ENCODE data around the gene ASXL1.

The ASXL1 gene

GRCh38 chr20:32482442-32483261 lies 124.5 kb downstream of the ASXL1 start:
- no peak for FAIRE-seq

- FAIRE-seq = no peak
These were observed 125.5 kb downstream of the ASXL1 start for GRCh38 chr20:32483351-32484224.

- FAIRE-seq = no peak
These were observed 126.3 kb downstream of the ASXL1 start for GRCh38 chr20:32484225-32484957.

- FAIRE-seq = peak; percentile 92
These were observed 127.0 kb downstream of the ASXL1 start for GRCh38 chr20:32484958-32485769.

GRCh38 chr20:32485770-32486478 lies 127.8 kb downstream of the ASXL1 start:
- FAIRE-seq = no peak

GRCh38 chr20:32487381-32487780 lies 129.2 kb downstream of the ASXL1 start:
- no peak for FAIRE-seq

- FAIRE-seq = no peak
These were observed 130.1 kb downstream of the ASXL1 start for GRCh38 chr20:32488066-32488838.

All from islet of Langerhans (tissue), 1 donor.